ENCODE data around the gene UBE2E1.
A peak's percentile ranks its signal among the peaks of the same experiment; 100 is the strongest.
"Not testable (repeated sequence)": the region's sequence is repeated elsewhere in the genome, so short reads cannot be mapped to it uniquely, and the experiment has no call there.

Gene UBE2E1

DNA sequence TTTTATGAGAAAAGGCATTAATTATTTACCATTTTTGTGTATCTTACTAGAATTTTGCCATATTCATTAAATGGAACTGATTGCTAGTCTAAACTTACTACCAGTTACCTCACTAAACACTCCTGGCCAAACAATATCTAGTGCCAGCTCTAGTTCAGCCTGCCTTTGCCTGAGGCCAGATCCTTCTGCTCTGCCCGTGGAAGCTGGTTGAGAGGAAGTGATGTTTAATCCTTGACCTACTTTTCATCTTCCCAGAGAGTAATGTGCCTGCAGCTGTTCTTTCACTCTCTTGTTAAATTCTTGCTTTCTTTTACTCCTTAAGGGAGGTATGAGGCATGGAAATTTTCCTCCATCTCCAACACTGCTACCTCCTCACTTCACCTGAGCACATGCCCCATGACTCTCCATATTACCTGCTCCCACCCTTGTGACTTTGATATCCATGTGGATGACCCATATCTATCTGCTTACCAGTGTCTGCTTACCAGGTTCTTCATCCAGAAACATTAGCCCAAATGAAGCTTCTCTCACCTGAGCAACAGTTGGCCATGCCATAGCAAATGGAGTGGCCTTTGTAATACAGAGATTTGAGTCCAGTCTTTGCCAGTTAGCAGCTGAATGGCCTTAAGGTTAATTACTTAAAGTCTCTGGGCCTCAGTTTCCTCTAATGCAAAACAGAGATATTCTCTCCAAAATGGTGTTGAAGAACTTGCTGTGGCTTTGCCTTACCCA lies 53.4 kb downstream of the UBE2E1 start:
- no peak for DNase-seq

DNA sequence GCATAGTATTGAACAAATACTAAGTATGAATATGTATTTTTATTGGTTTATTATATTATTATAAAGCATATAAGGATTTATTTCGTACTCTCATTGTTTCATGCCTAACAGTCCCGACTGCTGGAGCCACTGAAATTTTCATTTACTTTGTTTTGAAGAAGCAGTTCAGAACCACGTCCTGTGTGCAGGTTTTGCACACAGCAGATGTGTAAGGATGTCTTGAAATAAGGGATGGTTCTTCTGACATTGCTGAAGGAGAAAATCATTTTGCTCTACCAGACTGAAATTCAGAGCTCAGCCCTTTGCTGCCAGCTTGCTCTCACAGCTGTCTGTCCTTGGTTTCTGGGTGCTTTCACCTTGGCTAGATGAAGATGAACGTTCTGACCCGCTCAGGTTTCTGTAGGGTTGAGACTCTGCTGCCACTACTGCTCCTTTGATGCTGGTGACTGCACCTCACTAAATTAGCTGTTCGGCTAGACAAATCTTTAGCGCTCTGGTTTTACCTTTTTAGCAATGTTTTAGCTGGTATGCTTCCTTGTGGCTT lies 54.2 kb downstream of the UBE2E1 start:
- no peak for DNase-seq

DNA sequence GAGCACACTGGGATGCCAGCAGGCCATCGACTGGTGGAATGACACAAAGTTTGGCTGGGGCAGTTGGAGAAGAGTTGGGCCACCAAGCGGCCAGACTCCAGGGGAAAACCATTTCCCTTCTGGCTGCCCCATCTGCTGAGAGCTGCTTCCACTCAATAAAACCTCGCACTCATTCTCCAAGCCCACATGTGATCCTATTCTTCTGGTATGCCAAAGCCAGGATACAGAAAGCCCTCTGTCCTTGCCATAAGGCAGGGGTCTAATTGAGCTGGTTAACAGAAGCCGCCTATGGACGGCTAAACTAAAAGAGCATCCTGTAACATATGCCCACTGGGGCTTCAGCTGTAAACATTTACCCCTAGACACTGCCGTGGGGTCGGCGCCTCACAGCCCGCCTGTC lies 55.9 kb downstream of the UBE2E1 start:
- DNase-seq, result no peak

DNA sequence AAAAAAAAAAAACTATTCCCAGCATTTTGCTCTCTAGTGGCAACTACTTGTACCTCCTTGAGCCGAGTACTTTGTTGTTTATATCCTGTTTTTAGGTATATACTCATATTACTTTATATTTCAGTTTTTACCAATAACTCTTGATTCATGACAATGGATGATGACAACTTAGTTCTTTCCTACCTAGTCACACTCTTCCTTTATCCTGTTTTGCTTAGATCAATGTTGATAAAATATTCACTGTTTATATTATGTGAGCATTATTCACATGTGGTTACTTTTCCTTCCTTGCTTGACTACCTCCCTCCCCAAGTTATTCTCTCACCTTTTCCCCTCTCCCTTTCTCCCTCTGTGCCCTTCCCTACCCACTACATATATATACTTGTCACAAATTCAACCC lies 57.3 kb downstream of the UBE2E1 start:
- DNase-seq, result no peak

DNA sequence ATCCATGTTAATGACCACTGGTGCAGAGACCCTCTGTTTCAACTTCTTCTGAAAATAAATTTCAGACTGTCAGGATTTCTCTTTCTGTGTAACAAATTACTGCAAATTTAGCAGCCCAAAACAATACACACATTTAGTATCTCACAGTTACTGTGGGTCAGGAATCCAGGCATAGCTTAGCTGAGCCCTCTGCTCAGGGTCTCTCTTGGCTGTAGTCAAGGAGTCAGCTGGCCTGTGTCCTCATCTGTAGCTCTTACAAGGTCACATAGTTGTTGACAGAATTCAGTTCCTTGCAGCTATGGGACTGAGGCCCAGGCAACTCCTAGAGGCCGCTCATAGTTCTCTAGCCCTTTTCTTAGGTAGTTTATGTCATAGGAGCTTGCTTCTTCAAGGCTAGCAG lies 59.2 kb downstream of the UBE2E1 start:
- DNase-seq, result no peak

DNA sequence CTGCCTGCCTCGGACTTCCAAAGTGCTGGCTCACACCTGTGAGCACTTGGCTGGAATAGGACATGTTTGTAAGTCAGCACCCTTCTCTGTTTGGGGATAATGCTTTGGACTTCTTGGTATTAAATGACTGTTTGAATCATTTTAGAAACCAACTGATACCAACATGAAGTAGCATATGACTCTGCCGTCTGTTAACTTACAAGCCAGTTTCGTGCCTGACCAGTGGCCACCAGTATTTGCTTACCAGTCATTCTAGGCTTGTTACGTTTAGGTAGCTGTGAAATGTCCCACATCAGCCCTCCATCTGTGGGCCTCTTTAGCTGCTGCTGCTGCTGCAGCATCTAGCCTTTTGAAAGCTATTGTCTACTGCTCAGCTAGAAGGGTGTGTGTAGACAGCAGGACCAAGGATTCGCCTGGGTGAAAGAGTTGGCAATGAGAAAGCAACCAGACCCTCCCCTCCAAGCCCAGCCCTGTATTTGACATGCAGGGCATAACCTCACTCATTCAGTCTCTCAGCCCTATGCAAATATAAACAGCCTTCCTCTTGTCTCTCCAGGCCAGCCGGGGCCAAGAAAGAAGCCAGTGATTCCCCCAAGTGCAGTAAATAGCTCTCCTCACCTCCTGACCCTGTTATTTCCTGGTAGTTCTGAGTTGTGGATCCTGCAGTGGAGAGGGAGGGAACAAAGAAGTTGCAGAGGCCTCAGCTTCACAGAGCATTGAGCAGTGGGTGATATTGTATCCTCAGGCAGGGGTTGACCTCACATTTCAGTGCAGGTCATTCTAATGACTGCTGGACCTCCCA lies 60.0 kb downstream of the UBE2E1 start:
- no peak for DNase-seq

DNA sequence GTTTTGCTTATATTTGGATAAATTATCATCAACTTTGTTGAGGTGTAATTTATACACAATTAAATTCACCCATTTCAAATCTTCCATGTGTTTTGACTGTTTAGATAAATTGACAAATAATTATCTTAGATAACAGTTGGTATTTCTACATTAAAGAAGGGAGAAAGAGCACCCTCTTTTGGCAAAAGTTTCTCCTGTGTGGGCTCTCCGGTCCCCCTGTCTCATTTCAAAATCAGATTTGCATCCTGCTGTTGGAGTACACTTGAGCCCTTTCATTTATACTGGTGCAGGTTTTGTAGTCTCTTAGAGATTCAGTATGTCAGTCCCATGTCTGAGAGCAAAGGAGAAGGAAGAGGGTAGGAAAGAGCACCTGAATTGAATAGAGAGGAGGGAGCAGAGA lies 61.6 kb downstream of the UBE2E1 start:
- DNase-seq, result no peak

DNA sequence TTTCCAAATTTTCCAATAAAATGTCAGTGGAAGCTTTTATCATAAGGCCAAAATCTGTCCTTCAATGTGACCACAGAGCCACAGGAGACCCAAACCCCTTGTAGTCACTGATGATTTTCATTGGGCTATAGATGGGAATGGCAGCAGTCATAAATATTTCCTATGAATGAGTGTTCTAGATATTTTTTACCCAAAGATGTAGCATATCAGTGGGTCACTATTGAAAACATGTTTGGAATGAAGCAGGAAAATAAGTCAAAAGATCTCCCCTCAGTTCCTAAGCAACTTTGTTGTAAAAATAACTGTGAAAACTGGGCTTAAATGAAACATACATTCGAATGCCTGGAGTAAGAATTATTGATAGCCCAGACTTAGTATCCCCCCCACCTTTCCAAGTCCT lies 62.1 kb downstream of the UBE2E1 start:
- no peak for DNase-seq

DNA sequence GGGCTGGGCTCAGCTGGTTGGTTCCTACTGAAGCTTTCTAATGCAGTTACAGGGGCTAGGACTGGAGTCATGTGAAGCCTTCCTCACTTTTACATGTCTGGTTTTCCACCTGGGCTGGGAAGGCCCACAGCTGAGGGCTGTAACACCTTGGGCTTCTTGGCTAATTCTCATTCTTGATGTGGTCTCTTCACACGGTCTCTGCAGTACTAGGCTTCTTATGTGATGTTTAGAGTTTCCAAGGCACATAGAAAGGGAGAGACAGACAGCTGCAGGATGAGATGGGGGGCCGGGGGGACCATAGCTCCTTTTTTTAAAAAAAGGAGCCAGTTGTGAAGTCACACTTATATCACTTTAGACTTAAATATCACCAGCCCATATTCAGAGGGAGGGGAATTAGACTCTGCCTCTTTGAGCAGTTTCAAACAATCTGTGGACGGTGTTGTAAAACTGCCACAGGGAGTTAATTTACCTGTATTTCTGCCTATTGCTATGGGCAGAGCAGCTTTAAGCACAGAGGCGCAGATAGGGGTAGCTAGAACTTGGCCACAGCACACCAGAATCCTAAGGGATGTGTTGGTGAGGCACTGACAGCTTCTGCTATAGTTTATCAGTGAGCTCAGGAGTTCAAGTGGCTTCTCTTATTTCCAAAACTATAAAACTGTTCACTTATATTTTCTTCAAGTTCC lies 64.4 kb downstream of the UBE2E1 start:
- no peak for DNase-seq

DNA sequence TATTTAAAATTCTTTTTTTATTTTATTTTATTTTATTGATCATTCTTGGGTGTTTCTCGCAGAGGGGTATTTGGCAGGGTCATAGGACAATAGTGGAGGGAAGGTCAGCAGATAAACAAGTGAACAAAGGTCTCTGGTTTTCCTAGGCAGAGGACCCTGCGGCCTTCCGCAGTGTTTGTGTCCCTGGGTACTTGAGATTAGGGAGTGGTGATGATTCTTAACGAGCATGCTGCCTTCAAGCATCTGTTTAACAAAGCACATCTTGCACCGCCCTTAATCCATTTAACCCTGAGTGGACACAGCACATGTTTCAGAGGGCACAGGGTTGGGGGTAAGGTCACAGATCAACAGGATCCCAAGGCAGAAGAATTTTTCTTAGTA lies 64.9 kb downstream of the UBE2E1 start:
- DNase-seq, result not testable (repeated sequence)

DNA sequence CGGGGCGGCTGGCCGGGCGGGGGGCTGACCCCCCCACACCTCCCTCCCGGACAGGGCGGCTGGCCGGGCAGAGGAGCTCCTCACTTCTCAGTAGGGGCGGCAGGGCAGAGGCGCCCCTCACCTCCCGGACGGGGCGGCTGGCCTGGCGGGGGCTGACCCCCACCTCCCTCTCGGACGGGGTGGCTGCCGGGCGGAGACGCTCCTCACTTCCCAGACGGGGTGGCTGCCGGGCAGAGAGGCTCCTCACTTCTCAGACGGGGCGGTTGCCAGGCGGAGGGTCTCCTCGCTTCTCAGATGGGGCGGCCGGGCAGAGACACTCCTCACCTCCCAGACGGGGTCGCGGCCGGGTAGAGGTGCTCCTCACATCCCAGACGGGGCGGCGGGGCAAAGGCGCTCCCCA lies 65.6 kb downstream of the UBE2E1 start:
- not testable (repeated sequence) for DNase-seq

DNA sequence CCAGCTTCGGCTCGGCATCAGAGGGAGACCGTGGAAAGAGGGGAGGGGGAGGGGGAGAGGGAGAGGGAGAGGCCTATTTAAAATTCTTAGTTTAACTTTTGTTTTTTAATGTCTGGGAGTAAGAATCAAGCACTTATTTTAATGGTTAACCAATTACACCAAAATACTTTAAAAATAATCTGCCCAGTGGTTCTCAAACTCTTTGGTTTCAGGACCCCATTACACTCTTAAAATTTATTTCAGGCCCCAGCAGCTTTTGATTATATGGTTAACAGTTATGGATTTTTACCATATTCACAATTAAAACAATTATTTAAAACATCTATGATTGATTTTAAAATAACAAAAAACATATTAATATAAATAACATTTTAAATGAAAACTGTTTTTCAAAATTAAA lies 66.6 kb downstream of the UBE2E1 start:
- DNase-seq, result no peak

DNA sequence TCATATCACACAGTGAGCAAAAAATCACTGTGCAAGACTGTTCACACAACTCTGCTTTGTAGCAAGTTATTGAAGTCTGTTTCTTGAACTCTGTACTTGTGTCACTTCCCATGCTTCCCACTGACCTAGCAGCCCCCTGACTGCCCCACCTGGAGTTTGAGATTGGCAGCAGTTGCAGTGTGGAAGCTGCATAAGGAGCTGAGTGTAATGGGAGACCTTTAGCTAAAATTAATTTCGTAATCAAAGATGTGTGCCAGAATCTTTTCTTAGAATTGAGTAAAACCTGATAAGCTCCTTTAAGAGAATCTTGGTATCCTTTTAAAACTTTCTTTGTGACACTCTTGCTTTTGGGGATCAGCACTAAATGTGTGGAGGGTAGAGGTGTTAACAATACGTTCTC lies 68.2 kb downstream of the UBE2E1 start:
- DNase-seq, result no peak

DNA sequence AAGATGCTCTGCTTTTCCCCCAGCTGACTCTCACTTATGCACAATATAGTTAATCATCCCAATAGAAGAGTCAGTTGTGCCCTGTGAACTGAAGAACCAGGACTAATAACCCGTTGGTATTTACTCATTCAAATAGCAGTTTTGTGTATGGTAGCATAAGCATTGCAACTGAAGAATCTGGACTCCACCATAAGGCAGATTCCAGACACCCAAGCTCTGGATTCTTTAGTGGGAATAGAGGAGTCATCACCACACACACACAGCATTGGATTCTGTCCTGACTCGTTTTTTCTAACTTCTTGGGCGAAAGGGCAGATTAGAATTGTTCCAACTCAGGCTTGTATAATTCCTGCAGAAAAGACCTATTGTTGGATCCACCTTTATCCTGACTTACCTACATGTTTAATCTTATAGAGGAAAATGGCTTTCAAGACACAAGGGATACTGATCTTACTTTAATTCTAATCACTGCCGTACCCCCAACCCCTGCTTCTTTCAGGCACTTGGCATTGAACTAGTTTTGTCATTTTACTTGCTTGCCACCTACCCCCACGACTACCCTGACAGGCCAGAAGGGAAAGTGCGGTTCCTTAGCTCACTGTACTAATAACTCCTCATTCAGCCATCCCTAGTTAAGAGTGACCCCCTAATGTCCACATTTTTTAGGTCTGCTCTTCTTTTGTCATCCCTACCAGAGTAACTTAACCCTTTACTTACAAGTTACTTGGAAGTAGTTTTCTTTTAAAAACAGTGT lies 68.8 kb downstream of the UBE2E1 start:
- DNase-seq, result no peak

DNA sequence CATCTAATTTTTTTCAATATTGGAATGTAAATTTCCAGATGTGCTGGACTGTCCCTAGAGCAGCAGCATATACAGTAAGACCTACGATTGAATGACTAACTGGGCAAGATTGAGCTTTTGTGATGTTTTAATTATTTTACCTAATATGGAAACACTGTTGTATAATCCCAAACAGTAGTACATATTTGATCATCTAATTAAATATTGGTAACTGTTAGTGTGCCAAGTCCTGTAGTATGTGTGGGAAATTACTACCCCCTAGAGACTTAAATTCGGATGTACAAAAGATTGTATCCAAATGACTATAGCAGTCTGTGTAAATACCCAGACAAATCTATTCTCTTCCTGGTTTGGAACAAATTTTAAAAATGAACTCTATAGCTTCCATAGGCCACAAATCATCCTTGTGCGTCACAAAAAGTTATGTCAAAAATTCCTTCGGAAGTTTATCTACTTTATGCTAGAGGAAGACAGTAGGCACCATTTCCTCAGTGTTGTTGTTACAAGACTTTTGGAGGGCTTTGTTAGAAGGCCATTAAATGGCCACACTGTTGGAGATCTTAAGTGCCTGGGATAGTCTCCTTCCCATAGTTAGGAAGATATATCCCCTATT lies 69.5 kb downstream of the UBE2E1 start:
- DNase-seq, result no peak

DNA sequence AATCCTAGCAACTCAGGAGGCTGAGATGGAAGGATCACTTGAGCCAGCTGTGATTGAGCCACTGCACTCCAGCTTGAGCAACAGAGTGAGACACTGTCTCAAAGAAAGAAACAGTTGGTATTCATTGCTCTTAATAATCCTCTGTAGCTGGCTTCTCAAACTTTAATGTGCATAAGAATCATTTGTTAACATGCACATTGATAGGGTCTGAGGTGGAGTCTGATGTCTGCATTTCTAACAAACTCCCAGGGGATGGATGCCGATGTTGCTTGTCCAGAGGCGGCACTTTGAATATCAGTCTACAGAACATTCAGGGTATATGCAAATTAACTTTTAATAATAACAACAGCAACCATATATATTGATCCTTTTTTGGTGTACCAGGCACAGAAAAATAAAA lies 71.2 kb downstream of the UBE2E1 start:
- DNase-seq, result no peak

DNA sequence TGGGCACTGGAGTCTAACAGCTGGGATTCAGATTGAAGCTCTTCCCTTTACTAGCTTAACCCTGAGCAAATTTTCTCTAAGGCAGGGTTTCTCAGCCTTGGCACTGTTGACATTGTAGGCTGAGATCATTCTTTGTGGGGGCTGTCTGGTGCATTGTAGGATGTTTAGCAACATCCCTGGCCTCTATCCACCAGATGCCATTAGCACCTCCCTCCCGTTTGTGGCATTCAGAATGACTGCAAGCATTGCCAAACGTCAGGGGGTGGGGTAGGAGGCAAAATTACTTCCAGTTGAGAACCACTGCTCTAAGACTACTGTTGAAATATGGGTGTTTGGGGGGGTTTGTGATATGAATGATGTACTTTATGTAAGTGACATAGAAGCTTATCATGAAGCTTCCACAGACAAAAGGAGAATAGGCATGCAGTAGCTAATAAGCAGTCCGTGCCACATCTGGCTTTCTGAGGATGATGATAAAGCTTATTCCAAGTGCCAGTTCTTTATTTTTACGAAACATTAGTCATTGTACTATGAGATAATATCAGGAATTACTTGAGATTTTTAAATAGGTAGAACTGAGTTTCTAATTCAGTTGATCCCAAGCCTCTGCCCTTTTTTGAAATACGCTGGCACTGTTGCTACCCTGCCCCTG lies 71.7 kb downstream of the UBE2E1 start:
- peak; percentile 85 for DNase-seq

DNA sequence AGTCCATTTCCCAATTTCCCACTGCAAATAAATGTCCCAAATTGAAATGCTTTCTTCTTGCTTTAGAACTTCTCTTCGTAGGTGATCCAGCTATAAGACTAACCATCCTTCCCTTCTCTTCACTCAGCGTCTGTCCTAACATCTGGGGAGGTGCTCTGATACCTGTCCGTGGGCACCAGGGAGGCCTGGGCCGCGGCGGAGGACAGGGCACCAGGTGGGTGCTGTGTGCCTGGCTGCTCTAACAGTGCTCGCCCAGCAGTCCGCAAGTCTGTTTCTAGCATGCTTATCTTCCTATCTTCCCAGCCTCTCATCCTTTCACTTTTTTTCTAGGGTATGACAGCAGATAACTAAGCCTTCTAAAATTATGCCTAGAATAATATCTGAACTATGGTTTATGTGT lies 73.7 kb downstream of the UBE2E1 start:
- DNase-seq, result no peak

DNA sequence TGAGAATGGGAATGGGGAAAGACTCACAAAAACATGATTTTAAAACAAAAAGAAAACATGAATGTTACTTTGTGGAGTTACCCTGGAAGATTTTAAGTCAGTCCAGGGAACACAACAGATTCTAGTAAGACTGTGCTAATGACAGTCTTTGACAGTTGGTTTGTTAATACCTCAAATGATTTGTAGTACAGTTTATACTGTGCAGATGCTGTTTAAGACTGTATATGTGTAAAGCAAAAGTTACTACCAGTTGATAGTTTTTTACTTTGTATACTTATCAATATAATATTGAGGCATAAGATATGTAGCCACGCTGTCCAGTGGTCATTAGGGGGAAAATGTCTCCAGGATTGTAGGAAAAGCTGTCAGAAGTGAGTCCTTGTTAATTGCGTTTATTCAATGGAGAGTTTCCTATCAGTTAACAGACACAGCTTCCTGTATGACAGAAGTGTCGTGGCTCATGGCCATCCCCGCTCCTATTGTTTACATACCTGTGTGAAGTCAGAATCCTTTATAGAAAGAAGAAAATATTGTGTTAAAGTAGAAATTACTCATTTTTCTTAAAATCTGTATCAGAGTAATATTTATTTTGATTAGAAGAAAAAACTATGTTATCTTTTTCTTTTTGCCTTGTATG lies 75.1 kb downstream of the UBE2E1 start:
- DNase-seq, result no peak

DNA sequence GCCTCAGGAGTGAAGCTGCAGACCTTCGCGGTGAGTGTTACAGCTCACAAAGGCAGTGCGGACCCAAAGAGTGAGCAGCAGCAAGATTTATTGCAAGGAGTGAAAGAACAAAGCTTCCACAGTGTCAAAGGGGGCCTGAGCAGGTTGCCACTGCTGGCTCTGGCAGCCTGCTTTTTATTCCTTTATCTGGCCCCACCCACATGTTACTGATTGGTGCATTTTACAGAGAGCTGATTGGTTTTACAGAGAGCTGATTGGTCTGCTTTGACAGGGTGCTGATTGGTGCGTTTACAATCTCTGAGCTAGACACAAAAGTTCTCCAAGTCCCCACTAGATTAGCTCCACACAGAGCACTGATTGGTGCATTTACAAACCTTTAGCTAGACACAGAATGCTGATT lies 76.2 kb downstream of the UBE2E1 start:
- not testable (repeated sequence) for DNase-seq

DNA sequence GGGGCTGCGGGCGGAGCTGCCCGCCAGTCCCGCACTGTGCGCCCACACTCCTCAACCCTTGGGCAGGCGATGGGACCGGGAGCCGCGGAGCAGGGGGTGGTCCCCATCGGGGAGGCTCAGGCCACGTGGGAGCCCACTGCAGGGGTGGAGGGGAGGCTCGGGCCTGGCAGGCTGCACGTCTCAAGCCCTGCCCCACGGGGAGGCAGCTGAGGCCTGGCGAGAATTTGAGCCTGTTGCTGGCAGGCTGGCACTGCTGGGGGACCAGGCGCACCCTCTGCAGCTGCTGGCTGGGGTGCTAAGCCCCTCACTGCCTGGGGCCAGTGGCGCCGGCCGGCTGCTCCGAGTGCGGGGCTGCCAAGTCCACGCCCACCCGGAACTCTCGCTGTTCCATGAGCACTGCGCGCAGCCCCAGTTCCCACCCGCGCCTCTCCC lies 76.7 kb downstream of the UBE2E1 start:
- no peak for DNase-seq
